Measurements from ENCODE around the gene MBTPS2. TPM values are rescaled to one million over a fixed set of nuclear protein-coding genes. Genes with fewer than 3 reads are reported as not detected.
A peak's percentile ranks its signal among the peaks of the same experiment; 100 is the strongest.
"Not testable (repeated sequence)": the region's sequence is repeated elsewhere in the genome, so short reads cannot be mapped to it uniquely, and the experiment has no call there.

Gene MBTPS2
- polyA plus RNA-seq, 2 donors, result 0.90 to 2.5 TPM

DNA sequence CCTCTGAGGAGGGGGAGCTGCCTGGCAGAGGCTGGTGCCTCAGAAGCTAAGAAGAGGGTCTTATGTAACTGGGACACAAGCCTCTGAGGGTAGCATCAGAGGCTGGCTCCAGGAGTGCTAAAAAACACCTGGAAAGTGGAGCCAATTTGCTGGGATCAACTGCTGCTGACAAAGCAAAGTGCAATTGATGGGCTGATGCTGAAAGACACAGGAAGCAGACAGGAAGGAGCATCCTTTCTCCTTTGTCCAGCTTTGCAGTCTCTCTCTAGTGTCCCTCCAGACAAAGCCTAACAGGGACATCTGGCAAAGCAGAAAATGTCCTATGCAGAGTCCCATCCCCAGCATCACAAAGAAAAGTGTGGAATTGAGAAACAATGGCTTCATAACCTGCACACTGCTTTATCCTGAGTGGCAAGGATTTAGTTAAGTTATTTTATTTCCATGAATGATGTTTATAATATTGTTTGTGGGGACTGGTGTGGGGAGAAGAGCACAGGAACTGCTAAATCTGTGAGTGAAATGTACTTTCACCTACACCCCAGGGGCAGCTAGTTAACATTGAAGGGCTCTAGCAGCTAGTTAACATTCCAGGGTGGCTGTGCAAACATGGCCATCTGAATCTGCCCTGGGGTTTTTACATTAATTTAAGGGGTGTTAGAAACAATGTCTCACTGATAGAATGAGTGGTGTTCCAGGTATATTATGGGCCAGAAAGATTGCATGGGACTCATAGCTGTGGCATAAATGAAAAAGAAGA, 25.6 kb upstream of the MBTPS2 start:
- Histone ChIP-seq H3K4me3 (ENCODE audit: low read depth in 1 of 2, low read length in 2 of 2) (no peak overlapping the region), H3K36me3 (ENCODE audit: control insufficient read depth in 2 of 2, insufficient read depth in 2 of 2, low read length in 1 of 2) (no peaks in the 10 kb centered on the region), H3K9me3 (ENCODE audit: control insufficient read depth in 2 of 2, insufficient read depth in 1 of 2, low read depth in 1 of 2, low read length in 1 of 2) (peaks cover 0 to 2% of the 10 kb centered on the region in 2 donors), H3K27ac (ENCODE audit: low read depth in 2 of 2, low read length in 1 of 2) (no peak overlapping the region), H3K4me1 (ENCODE audit: control insufficient read depth in 2 of 2, insufficient read depth in 2 of 2, low read length in 1 of 2) (no peaks in the 10 kb centered on the region), H3K27me3 (ENCODE audit: control insufficient read depth in 1 of 2, insufficient read depth in 2 of 2, low read length in 2 of 2) (no peaks in the 10 kb centered on the region)

GRCh38 chrX:21816136-21816535, 23.3 kb upstream of the MBTPS2 start:
- H3K36me3 ChIP-seq (ENCODE audit: control insufficient read depth in 2 of 2, insufficient read depth in 2 of 2, low read length in 1 of 2), result no peaks in the 10 kb centered on the region
- H3K9me3 ChIP-seq (ENCODE audit: control insufficient read depth in 2 of 2, insufficient read depth in 1 of 2, low read depth in 1 of 2, low read length in 1 of 2), result peaks cover 0 to 2% of the 10 kb centered on the region in 2 donors
- H3K4me1 ChIP-seq (ENCODE audit: control insufficient read depth in 2 of 2, insufficient read depth in 2 of 2, low read length in 1 of 2), result no peaks in the 10 kb centered on the region
- no peaks in the 10 kb centered on the region for H3K27me3 ChIP-seq (ENCODE audit: control insufficient read depth in 1 of 2, insufficient read depth in 2 of 2, low read length in 2 of 2)
- no peak overlapping the region for H3K27ac ChIP-seq (ENCODE audit: low read depth in 2 of 2, low read length in 1 of 2)
- WGBS, 2 donors, result 84 to 90% methylated on average over 5 of the region's 5 CpGs
- H3K4me3 ChIP-seq (ENCODE audit: low read depth in 1 of 2, low read length in 2 of 2), result no peak overlapping the region

- H3K9me3 ChIP-seq (ENCODE audit: control insufficient read depth in 2 of 2, insufficient read depth in 1 of 2, low read depth in 1 of 2, low read length in 1 of 2); H3K36me3 ChIP-seq (ENCODE audit: control insufficient read depth in 2 of 2, insufficient read depth in 2 of 2, low read length in 1 of 2); H3K4me3 ChIP-seq (ENCODE audit: low read depth in 1 of 2, low read length in 2 of 2); H3K27ac ChIP-seq (ENCODE audit: low read depth in 2 of 2, low read length in 1 of 2); H3K27me3 ChIP-seq (ENCODE audit: control insufficient read depth in 1 of 2, insufficient read depth in 2 of 2, low read length in 2 of 2); H3K4me1 ChIP-seq (ENCODE audit: control insufficient read depth in 2 of 2, insufficient read depth in 2 of 2, low read length in 1 of 2): not testable (repeated sequence)
- 71 to 100% methylated on average over 1 of the region's 1 CpG for WGBS, 2 donors
Observed at GRCh38 chrX:21820170-21820569, 19.2 kb upstream of the MBTPS2 start.

DNA sequence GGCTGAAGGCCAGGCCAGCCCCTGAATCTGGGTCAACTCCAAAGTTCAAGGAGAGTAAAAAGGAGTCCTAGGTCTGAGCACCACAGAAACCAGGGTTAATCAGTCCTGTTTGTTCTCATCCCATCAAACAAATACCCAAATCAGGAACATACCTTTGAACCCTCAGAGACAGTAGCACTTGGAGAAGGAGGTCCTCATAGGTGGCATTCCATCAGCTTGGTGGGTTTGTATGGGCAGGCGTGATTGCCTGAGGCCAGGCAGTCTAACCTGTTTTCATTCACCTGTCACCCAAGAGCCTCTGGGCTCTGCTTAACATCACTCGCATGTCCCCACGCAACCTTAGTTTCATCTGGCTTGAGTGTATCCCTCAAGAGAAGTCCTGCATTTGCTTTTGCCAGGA, 17.5 kb upstream of the MBTPS2 start:
- H3K27me3 ChIP-seq (ENCODE audit: control insufficient read depth in 1 of 2, insufficient read depth in 2 of 2, low read length in 2 of 2), result no peaks in the 10 kb centered on the region
- H3K4me3 ChIP-seq (ENCODE audit: low read depth in 1 of 2, low read length in 2 of 2), result no peak overlapping the region
- H3K9me3 ChIP-seq (ENCODE audit: control insufficient read depth in 2 of 2, insufficient read depth in 1 of 2, low read depth in 1 of 2, low read length in 1 of 2), result peaks cover 0 to 2% of the 10 kb centered on the region in 2 donors
- no peak overlapping the region for H3K27ac ChIP-seq (ENCODE audit: low read depth in 2 of 2, low read length in 1 of 2)
- H3K4me1 ChIP-seq (ENCODE audit: control insufficient read depth in 2 of 2, insufficient read depth in 2 of 2, low read length in 1 of 2), result no peaks in the 10 kb centered on the region
- 84 to 91% methylated on average over 3 of the region's 3 CpGs for WGBS, 2 donors
- H3K36me3 ChIP-seq (ENCODE audit: control insufficient read depth in 2 of 2, insufficient read depth in 2 of 2, low read length in 1 of 2), result no peaks in the 10 kb centered on the region

- no peaks in the 10 kb centered on the region for H3K36me3 ChIP-seq (ENCODE audit: control insufficient read depth in 2 of 2, insufficient read depth in 2 of 2, low read length in 1 of 2)
- no peaks in the 10 kb centered on the region for H3K27me3 ChIP-seq (ENCODE audit: control insufficient read depth in 1 of 2, insufficient read depth in 2 of 2, low read length in 2 of 2)
- H3K4me3 ChIP-seq (ENCODE audit: low read depth in 1 of 2, low read length in 2 of 2), result no peak overlapping the region
- no peak overlapping the region for H3K27ac ChIP-seq (ENCODE audit: low read depth in 2 of 2, low read length in 1 of 2)
- 59 to 63% methylated on average over 2 of the region's 2 CpGs for WGBS, 2 donors
- H3K4me1 ChIP-seq (ENCODE audit: control insufficient read depth in 2 of 2, insufficient read depth in 2 of 2, low read length in 1 of 2), result no peaks in the 10 kb centered on the region
- no peaks in the 10 kb centered on the region for H3K9me3 ChIP-seq (ENCODE audit: control insufficient read depth in 2 of 2, insufficient read depth in 1 of 2, low read depth in 1 of 2, low read length in 1 of 2)
Observed at GRCh38 chrX:21831496-21831895, 7.9 kb upstream of the MBTPS2 start.

GRCh38 chrX:21837056-21837455, 2.4 kb upstream of the MBTPS2 start:
- no peaks in the 10 kb centered on the region for H3K9me3 ChIP-seq (ENCODE audit: control insufficient read depth in 2 of 2, insufficient read depth in 1 of 2, low read depth in 1 of 2, low read length in 1 of 2)
- 66 to 79% methylated on average over 2 of the region's 2 CpGs for WGBS, 2 donors
- H3K4me1 ChIP-seq (ENCODE audit: control insufficient read depth in 2 of 2, insufficient read depth in 2 of 2, low read length in 1 of 2), result no peaks in the 10 kb centered on the region
- no peak overlapping the region for H3K4me3 ChIP-seq (ENCODE audit: low read depth in 1 of 2, low read length in 2 of 2)
- no peaks in the 10 kb centered on the region for H3K36me3 ChIP-seq (ENCODE audit: control insufficient read depth in 2 of 2, insufficient read depth in 2 of 2, low read length in 1 of 2)
- H3K27ac ChIP-seq (ENCODE audit: low read depth in 2 of 2, low read length in 1 of 2), result no peak overlapping the region
- H3K27me3 ChIP-seq (ENCODE audit: control insufficient read depth in 1 of 2, insufficient read depth in 2 of 2, low read length in 2 of 2), result peaks cover 0 to 1% of the 10 kb centered on the region in 2 donors

DNA sequence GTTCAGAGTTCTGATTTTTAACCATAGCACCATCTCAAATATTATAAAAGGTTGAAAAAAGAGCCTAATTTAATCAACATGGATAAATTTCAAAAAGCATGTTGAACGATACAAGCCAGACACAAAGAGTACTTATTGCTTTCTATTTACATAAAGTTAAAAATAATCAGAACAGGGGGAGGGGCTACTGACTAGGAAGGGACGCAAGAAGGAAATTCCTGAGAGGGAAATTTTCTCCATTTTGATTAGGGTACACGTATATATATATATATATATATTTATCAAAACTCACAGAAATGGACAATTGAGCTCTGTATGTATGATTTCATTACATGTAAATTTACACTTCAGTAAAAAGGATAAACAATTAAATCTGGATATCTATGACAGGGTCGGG, 482 bp upstream of the MBTPS2 start:
- 0 to 31% methylated on average over 4 of the region's 4 CpGs for WGBS, 2 donors
- Histone ChIP-seq H3K9me3 (ENCODE audit: control insufficient read depth in 2 of 2, insufficient read depth in 1 of 2, low read depth in 1 of 2, low read length in 1 of 2) (no peaks in the 10 kb centered on the region), H3K4me1 (ENCODE audit: control insufficient read depth in 2 of 2, insufficient read depth in 2 of 2, low read length in 1 of 2) (no peaks in the 10 kb centered on the region), H3K4me3 (ENCODE audit: low read depth in 1 of 2, low read length in 2 of 2) (peak overlapping the region; percentile 56 to 92), H3K36me3 (ENCODE audit: control insufficient read depth in 2 of 2, insufficient read depth in 2 of 2, low read length in 1 of 2) (no peaks in the 10 kb centered on the region), H3K27ac (ENCODE audit: low read depth in 2 of 2, low read length in 1 of 2) (peak overlapping the region in 1 of 2 donors; percentile 78), H3K27me3 (ENCODE audit: control insufficient read depth in 1 of 2, insufficient read depth in 2 of 2, low read length in 2 of 2) (peaks cover 0 to 4% of the 10 kb centered on the region in 2 donors)

DNA sequence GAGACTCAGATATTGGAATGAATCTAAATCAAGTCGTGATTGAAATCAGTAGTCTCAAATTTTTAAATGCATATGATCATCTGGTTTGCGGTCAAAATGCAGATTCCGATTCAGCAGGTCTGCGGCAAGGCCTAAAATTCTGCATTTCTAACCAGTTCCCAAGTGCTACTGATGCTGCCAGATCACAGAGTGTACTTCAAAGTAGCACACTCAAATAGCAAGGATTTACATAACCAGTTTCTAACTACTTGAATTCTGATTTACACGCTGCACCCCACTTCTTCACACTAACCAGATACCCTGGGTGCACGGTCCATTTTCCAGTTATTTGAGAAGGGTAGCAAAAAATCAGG, 752 bp downstream of the MBTPS2 start:
- H3K9me3 ChIP-seq (ENCODE audit: control insufficient read depth in 2 of 2, insufficient read depth in 1 of 2, low read depth in 1 of 2, low read length in 1 of 2), result no peaks in the 10 kb centered on the region
- peak overlapping the region; percentile 56 to 92 for H3K4me3 ChIP-seq (ENCODE audit: low read depth in 1 of 2, low read length in 2 of 2)
- no peaks in the 10 kb centered on the region for H3K36me3 ChIP-seq (ENCODE audit: control insufficient read depth in 2 of 2, insufficient read depth in 2 of 2, low read length in 1 of 2)
- peaks cover 0 to 4% of the 10 kb centered on the region in 2 donors for H3K27me3 ChIP-seq (ENCODE audit: control insufficient read depth in 1 of 2, insufficient read depth in 2 of 2, low read length in 2 of 2)
- no peaks in the 10 kb centered on the region for H3K4me1 ChIP-seq (ENCODE audit: control insufficient read depth in 2 of 2, insufficient read depth in 2 of 2, low read length in 1 of 2)
- 2 to 26% methylated on average over 6 of the region's 6 CpGs for WGBS, 2 donors
- no peak overlapping the region for H3K27ac ChIP-seq (ENCODE audit: low read depth in 2 of 2, low read length in 1 of 2)

DNA sequence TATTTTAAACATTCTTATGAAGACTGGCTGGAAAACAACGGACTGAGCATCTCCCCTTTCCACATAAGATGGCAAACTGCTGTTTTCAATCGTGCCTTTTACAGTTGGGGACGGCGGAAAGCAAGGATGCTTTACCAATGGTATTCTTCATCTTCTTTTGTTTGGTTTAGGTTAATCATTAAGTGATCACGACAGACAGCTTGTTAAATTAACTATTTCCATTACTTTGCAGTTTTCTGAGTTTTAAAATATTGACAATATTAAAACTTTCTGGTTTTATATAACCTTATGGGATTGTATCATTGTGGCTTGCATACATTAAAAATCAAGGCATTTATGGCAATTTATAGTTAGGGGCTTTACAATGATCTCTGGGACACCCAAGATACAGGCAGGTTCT, 3.8 kb downstream of the MBTPS2 start:
- Histone ChIP-seq H3K27ac (ENCODE audit: low read depth in 2 of 2, low read length in 1 of 2) (no peak overlapping the region), H3K36me3 (ENCODE audit: control insufficient read depth in 2 of 2, insufficient read depth in 2 of 2, low read length in 1 of 2) (no peaks in the 10 kb centered on the region), H3K4me3 (ENCODE audit: low read depth in 1 of 2, low read length in 2 of 2) (no peak overlapping the region), H3K27me3 (ENCODE audit: control insufficient read depth in 1 of 2, insufficient read depth in 2 of 2, low read length in 2 of 2) (peaks cover 0 to 4% of the 10 kb centered on the region in 2 donors), H3K4me1 (ENCODE audit: control insufficient read depth in 2 of 2, insufficient read depth in 2 of 2, low read length in 1 of 2) (no peaks in the 10 kb centered on the region), H3K9me3 (ENCODE audit: control insufficient read depth in 2 of 2, insufficient read depth in 1 of 2, low read depth in 1 of 2, low read length in 1 of 2) (no peaks in the 10 kb centered on the region)
- WGBS, 2 donors, result 58 to 60% methylated on average over 5 of the region's 5 CpGs

DNA sequence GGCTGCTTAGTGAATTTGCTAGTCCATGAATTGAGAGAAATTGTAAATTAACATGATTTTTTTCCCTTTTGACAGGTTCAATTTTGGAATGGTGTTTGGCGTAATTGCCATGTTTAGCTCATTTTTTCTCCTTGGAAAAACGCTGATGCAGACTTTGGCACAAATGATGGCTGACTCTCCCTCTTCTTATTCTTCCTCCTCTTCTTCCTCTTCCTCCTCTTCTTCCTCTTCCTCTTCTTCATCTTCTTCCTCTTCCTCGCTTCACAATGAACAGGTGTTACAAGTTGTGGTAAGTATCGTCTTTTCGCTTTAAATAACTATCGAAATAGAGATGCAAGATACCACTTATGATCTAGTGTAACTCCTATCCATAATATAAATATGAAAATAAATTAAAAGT, 5.7 kb downstream of the MBTPS2 start:
- Histone ChIP-seq H3K36me3 (ENCODE audit: control insufficient read depth in 2 of 2, insufficient read depth in 2 of 2, low read length in 1 of 2) (no peaks in the 10 kb centered on the region), H3K27me3 (ENCODE audit: control insufficient read depth in 1 of 2, insufficient read depth in 2 of 2, low read length in 2 of 2) (peaks cover 0 to 4% of the 10 kb centered on the region in 2 donors), H3K4me1 (ENCODE audit: control insufficient read depth in 2 of 2, insufficient read depth in 2 of 2, low read length in 1 of 2) (no peaks in the 10 kb centered on the region), H3K27ac (ENCODE audit: low read depth in 2 of 2, low read length in 1 of 2) (no peak overlapping the region), H3K4me3 (ENCODE audit: low read depth in 1 of 2, low read length in 2 of 2) (no peak overlapping the region), H3K9me3 (ENCODE audit: control insufficient read depth in 2 of 2, insufficient read depth in 1 of 2, low read depth in 1 of 2, low read length in 1 of 2) (no peaks in the 10 kb centered on the region)
- 93% methylated on average over 6 of the region's 6 CpGs for WGBS, 2 donors

All from esophagus (tissue), 2 donors.